Cardiac fibroblast (primary cell): ENCODE measurements around the gene COL4A2.

Experiments used
- DNase-seq, 2 donors: peaks; one replicate each; pipeline versions ENCODE4 v3.0.0 to v3.0.0-alpha.2; 2010; ENCODE audit warnings: low read depth in 2 of 2
- H3K4me3 ChIP-seq, 2 donors: replicated peaks in 1 of 2; 1 replicate in 1 of 2; 2 replicates in 1 of 2; pipeline ENCODE4 v1.5.1; 2011; ENCODE audit warnings: low read depth in 2 of 2, low read length in 2 of 2, mild to moderate bottlenecking in 2 of 2, moderate library complexity in 1 of 2
- CTCF ChIP-seq: IDR thresholded peaks from one replicate; pipeline ENCODE4 v1.5.1; 2011; ENCODE audit warnings: low read depth, mild to moderate bottlenecking, low read length, inconsistent platforms

COL4A2 gene

GRCh38 chr13:110463871-110464510 lies 156.9 kb downstream of the COL4A2 start:
- H3K4me3 ChIP-seq = no peak overlapping the region
- no peak for DNase-seq
- TF ChIP-seq CTCF = no peak

GRCh38 chr13:110464556-110465333 lies 157.7 kb downstream of the COL4A2 start:
- DNase-seq = no peak
- no peak overlapping the region for H3K4me3 ChIP-seq
- TF ChIP-seq CTCF = no peak

GRCh38 chr13:110465696-110466095 lies 158.6 kb downstream of the COL4A2 start:
- H3K4me3 ChIP-seq = no peak overlapping the region
- no peak for TF ChIP-seq CTCF
- no peak for DNase-seq

GRCh38 chr13:110466266-110466915 lies 159.3 kb downstream of the COL4A2 start:
- no peak for DNase-seq
- no peak overlapping the region for H3K4me3 ChIP-seq
- TF ChIP-seq CTCF = no peak

- no peak for TF ChIP-seq CTCF
- no peak for DNase-seq
Observed at GRCh38 chr13:110467516-110468110, 160.5 kb downstream of the COL4A2 start.

GRCh38 chr13:110468986-110469495 lies 162.0 kb downstream of the COL4A2 start:
- no peak for DNase-seq
- H3K4me3 ChIP-seq = no peak overlapping the region
- no peak for TF ChIP-seq CTCF

More at GRCh38 chr13:110467516-110468110, 160.5 kb downstream of the COL4A2 start:
- no peak overlapping the region for H3K4me3 ChIP-seq
